ENCODE results near the gene SESN1.

- no peak for TF ChIP-seq CTCF (IDR thresholded peaks at IDR 0.05 in 4 of 5, conservative IDR thresholded peaks at IDR 0.05 in 1 of 5)
- no peak for TF ChIP-seq POLR2A (IDR thresholded peaks at IDR 0.05)
Measured at GRCh38 chr6:109060571-109060970, 34.1 kb downstream of the SESN1 start.
